Measurements from ENCODE around the gene OPCML.

OPCML gene

GRCh38 chr11:133354069-133354468, 178.2 kb downstream of the OPCML start:
- no peak for DNase-seq

GRCh38 chr11:133350045-133350444, 182.3 kb downstream of the OPCML start:
- no peak for DNase-seq

DNA sequence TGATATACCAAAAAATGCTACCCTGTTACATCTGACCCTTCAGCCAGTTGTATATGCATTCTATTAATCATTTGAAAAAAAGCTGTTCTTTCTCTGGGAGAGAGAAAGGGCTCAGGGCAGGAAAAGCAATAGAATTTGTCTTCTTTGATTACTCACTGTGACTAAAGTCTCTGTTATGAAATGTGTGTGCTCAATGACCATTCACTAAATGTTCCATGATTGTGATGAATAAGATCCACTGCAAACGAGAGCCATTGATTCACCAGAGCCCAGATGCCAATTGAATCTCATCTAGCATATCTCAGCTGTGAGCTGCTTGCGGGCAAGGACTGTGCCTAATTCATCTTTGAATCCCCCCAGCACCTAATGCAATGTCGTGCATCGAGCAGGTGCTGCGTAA, 184.3 kb downstream of the OPCML start:
- DNase-seq: no peak

DNA sequence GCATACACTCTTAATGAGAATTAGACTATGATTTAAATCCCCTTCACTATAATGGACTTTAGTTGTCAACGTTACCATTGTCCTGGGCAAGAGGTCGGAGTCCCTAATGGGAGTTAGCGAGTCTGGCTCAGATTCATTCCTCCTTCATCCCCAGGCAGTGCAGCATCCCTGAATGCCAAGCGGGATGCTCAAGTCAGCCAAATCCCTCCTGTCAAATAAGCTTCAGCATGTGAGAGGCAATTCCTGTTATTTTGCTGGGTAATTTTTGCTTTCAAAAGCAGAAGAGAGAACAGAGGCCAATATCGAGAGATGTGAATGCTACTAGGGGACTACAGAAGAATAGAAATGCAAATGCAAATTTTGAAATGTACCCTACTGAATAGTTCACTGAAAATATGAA, 186.2 kb downstream of the OPCML start:
- no peak for DNase-seq

GRCh38 chr11:133343951-133344350, 188.3 kb downstream of the OPCML start:
- DNase-seq: peak; percentile 7

- no peak for DNase-seq
These were observed 192.7 kb downstream of the OPCML start for GRCh38 chr11:133339495-133340140.

- no peak for DNase-seq
These were observed 193.7 kb downstream of the OPCML start for GRCh38 chr11:133338588-133338987.

- DNase-seq: no peak
These were observed 194.3 kb downstream of the OPCML start for GRCh38 chr11:133337951-133338418.

DNA sequence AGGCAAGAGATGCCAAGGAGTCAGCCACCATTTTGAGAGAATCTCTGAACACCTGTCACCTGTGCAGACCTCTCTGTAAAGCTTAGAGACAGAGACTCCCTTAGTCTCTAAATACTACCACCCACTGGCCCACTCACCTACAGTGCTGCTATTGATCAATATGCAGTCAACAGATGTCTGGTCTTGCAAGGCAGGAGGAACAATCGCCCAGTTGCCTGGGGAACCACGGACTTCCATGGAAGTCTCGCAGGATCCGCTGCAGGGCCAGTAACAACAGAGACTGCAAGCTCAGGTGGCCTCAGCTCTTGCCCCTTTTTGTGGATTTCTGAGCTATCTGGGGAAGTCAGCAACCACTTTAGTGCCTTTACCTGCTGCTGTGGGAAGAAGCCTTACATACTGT, 195.1 kb downstream of the OPCML start:
- no peak for DNase-seq

DNA sequence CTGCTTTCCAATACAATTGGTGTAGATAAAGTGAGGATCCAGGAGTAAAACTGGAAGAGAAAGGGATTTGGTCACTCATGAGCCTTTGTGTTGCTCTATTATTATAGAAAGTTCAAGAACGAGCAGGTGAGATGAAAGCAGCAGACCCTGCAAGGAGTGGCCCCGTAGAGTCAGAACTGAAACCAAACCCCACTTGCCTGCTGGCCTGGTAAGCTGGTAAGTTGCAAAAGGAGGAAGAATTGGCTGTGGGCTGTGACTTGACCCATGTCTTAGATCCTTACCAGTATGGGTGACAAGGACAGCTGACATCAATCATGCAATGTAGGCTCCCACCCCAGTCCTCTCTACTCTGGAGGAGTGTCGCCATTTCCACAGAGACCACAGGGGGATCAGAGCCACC, 201.3 kb downstream of the OPCML start:
- DNase-seq: no peak

GRCh38 chr11:133326849-133327248, 205.5 kb downstream of the OPCML start:
- no peak for DNase-seq

DNA sequence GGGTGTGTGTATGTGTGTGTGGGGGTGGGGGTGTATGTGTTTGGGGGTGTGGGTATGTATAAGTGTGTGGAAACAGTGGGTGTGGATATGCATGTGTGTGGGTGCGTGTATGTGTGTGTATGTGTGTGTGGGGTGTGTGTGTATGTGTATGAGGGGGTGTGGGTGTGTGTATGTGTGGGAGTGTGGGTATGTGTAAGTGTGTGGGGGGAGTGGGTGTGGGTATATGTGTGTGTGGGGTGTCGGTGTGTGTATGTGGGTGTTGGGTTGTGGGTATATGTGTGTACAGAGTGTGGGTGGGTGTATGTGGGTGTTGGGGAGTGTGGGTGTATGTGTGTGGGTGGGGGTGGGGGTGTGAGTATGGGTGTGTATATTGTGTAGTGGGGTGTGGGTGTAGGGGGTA, 206.0 kb downstream of the OPCML start:
- DNase-seq: no peak

DNA sequence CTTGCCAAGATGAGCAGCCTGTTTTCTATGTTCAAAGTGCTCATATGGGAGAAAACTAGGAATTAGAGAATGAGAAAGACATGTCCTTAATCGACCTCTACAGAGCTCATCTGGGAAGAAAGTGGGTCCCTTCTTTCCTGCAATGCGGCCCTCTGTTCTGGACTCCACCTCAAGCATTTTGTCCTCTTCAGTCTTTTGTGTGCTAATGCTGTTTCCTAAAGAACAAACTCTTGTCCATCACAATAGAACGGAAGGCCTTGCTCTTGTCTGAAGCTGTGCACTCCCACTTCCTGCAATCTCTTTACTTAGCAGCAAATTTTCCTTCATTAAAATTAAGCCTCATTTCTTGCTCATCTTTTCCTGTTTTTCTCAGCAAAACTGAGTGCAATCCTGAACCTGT, 206.6 kb downstream of the OPCML start:
- no peak for DNase-seq

DNA sequence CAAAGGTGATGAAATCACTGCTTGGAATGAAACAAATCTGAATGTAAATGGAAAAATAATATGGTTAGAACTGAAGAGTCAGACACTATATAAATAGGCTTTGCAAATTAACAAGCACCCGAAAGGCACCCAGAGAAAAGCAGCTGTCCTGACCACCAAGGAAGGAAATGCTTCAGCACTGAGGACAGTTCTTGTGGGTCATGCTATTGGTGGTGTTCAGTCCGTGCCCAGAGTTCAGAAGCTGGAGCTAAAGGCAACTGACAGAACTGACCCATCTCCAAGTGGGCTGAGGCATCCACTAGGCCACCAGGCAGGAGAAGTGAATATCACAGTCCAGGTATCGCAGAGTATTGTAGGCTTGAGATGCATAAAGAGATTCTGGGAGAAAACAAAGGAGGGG, 208.9 kb downstream of the OPCML start:
- no peak for DNase-seq

DNA sequence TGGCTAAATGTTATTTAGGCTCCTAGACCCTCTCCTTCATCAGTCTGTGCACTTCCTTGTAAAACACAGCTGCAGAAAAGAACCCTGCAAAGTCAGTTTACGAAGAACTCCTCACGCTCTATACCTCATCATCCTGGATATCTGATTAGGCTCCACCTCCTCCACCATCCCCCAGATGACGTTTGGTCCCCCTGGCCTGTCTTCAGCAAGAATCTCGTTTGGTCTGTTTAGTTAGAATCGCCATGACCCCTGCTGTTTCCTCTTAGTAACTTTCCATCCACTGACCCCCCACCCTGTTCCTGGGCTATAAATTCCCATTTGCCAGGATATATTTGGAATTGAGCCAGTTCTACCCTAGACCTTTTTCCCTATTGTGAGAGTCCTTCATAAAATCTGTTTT, 214.1 kb downstream of the OPCML start:
- DNase-seq: no peak

GRCh38 chr11:133311230-133311629, 221.1 kb downstream of the OPCML start:
- DNase-seq: no peak

DNA sequence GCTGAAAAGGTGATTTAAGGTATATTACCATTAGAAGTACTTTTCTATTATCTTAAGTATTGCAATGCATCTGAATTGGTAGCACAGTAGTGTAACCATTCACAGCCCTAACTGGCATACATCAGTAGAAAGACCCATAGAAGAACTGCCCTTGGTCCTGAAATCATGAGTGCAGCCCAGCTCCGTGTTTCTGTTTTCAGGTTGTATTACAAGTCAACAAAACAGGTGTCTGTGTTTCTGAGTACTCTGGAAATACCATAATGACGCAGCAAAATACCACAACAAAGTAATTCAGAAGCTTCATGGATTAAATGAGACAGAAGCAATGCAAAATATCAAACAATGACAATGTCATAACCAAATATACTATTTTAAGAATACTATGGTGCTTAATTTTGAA, 226.3 kb downstream of the OPCML start:
- no peak for DNase-seq

DNA sequence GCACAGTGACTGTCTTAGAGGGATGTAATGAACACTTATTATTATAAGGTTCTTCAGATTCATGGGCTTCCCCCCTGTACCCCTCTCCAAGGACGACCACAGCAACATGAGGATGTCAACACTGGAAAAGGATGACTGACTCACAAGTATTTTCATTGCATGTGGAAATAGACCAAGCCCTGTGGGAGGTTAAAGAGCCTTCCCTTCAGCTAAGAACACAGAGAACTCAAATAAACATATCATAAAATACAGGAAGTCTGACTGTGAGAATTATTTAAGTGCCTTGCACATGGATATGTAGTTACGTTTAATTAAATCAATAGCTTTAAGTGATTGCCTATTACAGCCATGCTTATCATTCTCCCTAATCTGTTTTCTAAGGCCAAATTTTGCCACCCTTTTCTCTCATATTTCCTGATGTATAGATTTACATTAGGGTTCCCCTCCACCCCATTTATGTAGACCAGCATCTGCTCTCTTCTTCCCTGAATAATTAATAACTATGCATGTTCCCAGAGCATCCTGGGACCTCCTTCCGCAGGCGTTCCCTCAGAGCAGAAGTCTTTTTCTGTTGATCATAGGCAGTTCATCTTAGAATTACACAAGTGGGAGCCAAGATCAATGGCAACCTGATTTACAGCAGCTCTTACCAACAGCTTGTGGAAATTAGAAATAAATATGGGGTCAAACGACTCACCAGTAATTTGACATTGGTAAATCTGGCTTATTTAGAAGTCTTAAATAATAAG, 226.9 kb downstream of the OPCML start:
- DNase-seq: no peak

- DNase-seq: no peak
These were observed 229.0 kb downstream of the OPCML start for GRCh38 chr11:133303262-133303661.

DNA sequence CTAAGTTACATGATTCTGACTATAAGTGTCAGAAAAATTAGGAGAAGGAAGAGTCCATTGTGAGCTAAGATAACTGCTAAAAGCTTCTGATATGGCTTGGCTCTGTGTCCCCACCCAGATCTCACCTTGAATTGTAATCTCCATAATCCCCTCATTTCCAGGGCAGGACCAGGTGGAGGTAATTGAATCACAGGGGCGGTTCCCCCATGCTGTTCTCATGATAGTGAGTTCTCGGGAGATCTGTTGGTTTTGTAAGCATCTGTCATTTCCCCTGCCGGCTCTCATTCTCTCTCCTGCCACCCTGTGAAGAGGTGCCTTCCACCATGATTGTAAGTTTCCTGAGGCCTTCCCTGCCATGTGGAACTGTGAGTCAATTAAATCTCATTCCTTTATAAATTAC, 230.2 kb downstream of the OPCML start:
- no peak for DNase-seq

DNA sequence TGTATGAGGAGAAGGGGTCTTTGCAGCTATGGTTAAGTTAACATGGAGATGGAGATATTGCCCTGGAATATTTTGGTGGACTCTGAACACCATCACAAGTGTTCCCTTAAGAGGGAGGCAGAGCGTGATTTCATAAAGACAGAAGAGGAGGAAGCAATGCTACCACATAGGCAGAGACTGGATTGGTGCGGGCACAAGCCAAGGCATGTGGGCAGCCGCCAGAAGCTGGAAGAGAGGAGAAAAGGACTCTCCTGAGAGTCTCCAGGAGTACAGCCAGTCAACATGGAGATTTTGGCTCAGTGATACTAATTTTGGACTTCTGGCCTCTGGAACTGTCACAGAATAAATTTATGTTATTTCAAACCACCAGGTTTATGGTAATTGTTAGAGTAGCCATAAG, 231.6 kb downstream of the OPCML start:
- no peak for DNase-seq

- no peak for DNase-seq
These were observed 240.5 kb downstream of the OPCML start for GRCh38 chr11:133291780-133292179.

DNA sequence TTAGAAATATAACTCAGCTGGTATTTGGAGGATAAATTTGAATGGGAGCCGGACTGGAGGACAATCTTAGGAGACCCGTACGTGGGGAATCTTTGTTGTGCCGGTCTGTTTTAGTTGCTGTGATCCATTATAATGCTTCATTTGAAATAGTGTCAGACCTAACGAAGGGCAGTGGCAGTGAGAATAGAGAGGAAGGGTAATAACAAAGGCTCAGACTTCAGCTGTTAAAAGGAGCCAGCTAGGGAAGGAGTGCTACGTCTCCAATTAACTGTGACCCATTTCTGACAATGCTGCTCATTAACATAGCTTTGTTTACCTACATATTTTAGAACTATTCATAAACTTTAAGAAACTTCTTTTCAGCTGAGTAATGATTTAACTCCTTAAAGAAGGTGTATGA, 246.9 kb downstream of the OPCML start:
- no peak for DNase-seq

- no peak for DNase-seq
These were observed 248.1 kb downstream of the OPCML start for GRCh38 chr11:133284156-133284555.

DNA sequence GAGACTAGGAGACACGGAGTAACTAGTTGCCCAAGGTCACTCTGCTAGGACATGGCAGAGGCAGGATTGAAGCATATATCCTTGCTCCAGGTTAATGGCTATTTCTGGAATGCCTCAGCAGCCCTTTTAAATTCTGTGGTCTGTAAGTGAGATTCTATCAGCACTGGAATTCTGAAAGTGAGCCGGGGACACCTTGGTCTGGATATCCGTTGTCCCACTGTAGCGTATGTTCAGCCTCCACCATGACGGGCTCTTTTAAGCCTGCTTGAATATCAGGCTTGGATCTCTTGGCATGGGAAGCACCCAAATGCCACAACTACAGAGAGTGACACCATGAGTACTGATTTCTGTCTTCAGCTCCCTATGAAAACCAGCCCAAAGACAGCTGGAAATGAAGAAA, 254.4 kb downstream of the OPCML start:
- DNase-seq: no peak

Measured in fibroblast of skin of right biceps (primary cell).